ENCODE results near the gene DHCR24.

GRCh38 chr1:54885237-54885679 is 1.7 kb downstream of the DHCR24 start:
- TF ChIP-seq, protein P1, sequence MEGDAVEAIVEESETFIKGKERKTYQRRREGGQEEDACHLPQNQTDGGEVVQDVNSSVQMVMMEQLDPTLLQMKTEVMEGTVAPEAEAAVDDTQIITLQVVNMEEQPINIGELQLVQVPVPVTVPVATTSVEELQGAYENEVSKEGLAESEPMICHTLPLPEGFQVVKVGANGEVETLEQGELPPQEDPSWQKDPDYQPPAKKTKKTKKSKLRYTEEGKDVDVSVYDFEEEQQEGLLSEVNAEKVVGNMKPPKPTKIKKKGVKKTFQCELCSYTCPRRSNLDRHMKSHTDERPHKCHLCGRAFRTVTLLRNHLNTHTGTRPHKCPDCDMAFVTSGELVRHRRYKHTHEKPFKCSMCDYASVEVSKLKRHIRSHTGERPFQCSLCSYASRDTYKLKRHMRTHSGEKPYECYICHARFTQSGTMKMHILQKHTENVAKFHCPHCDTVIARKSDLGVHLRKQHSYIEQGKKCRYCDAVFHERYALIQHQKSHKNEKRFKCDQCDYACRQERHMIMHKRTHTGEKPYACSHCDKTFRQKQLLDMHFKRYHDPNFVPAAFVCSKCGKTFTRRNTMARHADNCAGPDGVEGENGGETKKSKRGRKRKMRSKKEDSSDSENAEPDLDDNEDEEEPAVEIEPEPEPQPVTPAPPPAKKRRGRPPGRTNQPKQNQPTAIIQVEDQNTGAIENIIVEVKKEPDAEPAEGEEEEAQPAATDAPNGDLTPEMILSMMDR (conservative IDR thresholded peaks at IDR 0.05): no peak
- no peak for TF ChIP-seq ZFX (IDR thresholded peaks at IDR 0.05)
